C4-2B (cell line): ENCODE measurements around the gene MRPS18A.

Source experiments
- ZFX ChIP-seq: fragments of 450-650 bp; IDR thresholded peaks from 2 replicates; pipeline ENCODE4 v1.6.1; 2017
- TF ChIP-seq, protein P1 (sequence below): fragments of 450-650 bp; conservative IDR thresholded peaks from 2 replicates; pipeline ENCODE4 v1.5.1; 2017; ENCODE audit warnings: mild to moderate bottlenecking

DNA sequence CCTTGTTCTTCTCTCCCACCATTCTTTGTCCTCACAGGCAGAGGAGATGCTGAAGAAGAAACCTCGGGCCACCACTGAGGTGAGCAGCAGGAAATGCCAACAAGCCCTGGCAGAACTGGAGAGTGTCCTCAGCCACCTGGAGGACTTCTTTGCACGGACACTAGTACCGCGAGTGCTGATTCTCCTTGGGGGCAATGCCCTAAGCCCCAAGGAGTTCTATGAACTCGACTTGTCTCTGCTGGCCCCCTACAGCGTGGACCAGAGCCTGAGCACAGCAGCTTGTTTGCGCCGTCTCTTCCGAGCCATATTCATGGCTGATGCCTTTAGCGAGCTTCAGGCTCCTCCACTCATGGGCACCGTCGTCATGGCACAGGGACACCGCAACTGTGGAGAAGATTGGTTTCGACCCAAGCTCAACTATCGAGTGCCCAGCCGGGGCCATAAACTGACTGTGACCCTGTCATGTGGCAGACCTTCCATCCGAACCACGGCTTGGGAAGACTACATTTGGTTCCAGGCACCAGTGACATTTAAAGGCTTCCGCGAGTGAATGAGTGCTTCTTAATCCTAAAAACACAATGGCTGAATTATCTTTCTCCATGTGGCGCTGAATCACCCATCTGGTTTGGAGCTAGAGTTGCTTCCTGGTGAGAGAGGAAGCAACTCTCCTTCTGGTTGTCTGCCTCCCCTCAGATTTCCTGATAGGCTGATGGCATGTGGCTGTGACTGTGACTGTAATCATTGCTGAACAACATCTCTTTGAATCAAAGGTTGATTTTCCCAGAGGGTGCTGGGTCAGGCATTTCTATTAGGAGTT, 47.4 kb downstream of the MRPS18A start:
- TF ChIP-seq, protein P1, sequence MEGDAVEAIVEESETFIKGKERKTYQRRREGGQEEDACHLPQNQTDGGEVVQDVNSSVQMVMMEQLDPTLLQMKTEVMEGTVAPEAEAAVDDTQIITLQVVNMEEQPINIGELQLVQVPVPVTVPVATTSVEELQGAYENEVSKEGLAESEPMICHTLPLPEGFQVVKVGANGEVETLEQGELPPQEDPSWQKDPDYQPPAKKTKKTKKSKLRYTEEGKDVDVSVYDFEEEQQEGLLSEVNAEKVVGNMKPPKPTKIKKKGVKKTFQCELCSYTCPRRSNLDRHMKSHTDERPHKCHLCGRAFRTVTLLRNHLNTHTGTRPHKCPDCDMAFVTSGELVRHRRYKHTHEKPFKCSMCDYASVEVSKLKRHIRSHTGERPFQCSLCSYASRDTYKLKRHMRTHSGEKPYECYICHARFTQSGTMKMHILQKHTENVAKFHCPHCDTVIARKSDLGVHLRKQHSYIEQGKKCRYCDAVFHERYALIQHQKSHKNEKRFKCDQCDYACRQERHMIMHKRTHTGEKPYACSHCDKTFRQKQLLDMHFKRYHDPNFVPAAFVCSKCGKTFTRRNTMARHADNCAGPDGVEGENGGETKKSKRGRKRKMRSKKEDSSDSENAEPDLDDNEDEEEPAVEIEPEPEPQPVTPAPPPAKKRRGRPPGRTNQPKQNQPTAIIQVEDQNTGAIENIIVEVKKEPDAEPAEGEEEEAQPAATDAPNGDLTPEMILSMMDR = no peak
- no peak for TF ChIP-seq ZFX
